OCI-LY1 (cell line): ENCODE measurements around the gene FFAR4.

ENCODE experiments used
- EZH2 ChIP-seq: fragments of 200-600 bp; sonication (generic), shearing (Covaris generic); IDR thresholded peaks from 2 replicates; pipeline ENCODE4 v1.8.0; 2017; ENCODE audit warnings: borderline replicate concordance, mixed run types, mild to moderate bottlenecking, antibody characterized with exemption, low read length, moderate library complexity, mixed read lengths
- TF ChIP-seq, protein P1 (sequence below): fragments of 200-600 bp; sonication (generic), shearing (Covaris generic); IDR thresholded peaks from 2 replicates; pipeline ENCODE4 v1.5.1; 2017; ENCODE audit warnings: mild to moderate bottlenecking, antibody characterized with exemption, low read length, moderate library complexity, mixed read lengths

DNA sequence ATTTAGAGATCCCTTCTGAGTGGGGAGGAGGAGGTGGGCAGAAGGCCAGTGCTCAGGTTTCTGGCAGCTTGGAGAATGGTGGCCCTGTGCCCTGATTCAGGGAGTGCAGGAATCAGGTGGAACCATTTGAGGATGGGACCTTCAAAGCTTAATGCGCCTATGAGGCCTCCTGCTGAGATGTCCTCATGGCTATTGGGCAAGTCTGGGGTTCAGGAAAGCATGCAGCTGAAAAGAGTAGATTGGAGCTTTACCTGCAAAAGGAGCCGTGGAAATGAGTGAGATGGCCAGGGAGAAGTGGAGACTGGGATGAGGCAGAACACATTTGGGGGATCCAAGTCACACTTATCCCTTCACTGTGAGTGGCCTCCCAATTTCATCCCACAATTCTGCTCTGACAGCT, 6.1 kb downstream of the FFAR4 start:
- TF ChIP-seq, protein P1, sequence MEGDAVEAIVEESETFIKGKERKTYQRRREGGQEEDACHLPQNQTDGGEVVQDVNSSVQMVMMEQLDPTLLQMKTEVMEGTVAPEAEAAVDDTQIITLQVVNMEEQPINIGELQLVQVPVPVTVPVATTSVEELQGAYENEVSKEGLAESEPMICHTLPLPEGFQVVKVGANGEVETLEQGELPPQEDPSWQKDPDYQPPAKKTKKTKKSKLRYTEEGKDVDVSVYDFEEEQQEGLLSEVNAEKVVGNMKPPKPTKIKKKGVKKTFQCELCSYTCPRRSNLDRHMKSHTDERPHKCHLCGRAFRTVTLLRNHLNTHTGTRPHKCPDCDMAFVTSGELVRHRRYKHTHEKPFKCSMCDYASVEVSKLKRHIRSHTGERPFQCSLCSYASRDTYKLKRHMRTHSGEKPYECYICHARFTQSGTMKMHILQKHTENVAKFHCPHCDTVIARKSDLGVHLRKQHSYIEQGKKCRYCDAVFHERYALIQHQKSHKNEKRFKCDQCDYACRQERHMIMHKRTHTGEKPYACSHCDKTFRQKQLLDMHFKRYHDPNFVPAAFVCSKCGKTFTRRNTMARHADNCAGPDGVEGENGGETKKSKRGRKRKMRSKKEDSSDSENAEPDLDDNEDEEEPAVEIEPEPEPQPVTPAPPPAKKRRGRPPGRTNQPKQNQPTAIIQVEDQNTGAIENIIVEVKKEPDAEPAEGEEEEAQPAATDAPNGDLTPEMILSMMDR, result no peak
- TF ChIP-seq EZH2, result no peak
